Glomerular visceral epithelial cell (primary cell): ENCODE measurements around the gene TNS1.

Experiments used
- DNase-seq: peaks from one replicate; pipeline ENCODE4 v3.0.0-alpha.2; 2016; ENCODE audit errors: extremely low spot score

The TNS1 gene

GRCh38 chr2:217913436-217913835 is 89.4 kb downstream of the TNS1 start:
- no peak for DNase-seq

DNA sequence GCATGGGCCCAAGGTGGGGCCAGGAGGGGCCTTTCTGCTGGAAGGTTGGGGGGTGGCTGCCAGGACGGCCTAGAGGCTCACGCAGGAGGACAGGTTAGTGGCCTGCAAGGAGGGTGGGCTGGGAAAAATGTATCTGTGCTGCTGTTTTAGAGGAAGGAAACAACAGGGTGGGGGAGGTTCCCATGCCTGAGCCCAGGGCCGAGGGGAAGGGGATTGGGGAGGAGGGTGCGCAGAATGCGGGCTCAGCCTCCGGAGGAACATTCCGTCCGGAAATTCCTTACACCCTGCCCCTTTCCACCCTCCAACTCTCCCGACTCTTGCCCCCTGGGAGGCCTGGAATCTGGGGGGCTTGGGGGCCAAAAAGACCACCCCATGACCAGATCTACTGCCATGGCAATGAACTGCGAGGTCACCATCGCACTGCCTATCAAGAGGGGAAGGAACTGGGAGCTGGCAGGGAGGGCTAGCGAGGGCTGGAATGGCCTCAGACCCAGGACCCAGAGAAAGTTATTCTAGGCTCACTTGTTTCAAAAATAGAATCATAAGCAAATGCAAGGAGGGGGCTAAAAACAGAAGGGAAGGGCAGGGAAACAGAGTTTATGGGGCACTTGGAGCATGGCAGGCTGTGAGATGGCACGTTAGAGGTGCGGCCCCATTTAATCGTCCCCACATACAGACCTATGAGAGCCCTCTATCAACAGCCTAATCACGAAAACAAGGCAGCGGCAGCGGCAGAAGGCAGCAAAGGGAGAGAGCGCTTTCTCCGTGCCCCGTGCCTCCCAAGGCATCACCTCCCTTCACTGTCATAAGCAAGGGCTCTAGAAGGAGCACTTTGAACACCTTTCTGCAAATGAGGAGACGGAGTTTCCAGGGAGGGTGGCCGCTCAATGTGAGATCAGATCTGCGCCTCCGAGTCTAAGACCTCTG is 90.4 kb downstream of the TNS1 start:
- DNase-seq: no peak

DNA sequence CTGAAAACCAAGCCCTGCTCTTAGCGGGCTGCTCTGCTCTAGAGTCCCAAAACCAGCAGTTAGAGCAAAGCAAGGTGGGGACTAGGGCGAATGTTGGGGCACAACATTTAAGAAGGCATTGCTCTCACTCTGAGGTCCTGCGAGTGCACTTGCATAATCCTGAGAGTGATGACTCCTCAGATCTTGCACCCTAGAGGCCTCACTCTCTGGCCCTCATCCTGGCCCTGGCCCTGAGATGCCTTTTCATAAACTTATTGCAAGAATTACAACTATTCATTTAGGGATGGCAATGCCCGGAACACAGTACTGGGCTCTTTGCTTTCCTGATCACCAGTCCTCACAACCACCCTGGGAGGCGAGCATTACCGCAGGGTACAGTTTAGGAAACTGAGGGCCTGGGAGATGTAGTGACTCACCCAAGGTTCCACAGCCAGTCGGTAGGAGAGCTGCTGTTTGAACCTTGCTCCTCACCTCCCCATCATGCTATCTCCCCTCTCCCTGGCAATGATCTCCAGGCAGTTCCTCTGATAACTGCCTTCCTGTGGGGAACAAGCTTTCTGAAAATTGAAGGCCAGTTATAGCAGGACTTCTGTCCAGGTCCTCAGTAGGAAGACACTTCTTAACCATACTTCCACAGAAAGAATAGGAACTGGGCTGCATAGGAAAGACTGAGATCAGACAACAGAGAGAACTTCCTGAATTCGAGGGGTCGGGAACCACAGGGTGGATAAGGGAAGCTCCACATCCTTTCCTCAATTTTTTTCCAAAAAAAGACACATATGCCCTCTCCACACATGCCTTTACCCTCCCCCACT is 91.3 kb downstream of the TNS1 start:
- DNase-seq: no peak

DNA sequence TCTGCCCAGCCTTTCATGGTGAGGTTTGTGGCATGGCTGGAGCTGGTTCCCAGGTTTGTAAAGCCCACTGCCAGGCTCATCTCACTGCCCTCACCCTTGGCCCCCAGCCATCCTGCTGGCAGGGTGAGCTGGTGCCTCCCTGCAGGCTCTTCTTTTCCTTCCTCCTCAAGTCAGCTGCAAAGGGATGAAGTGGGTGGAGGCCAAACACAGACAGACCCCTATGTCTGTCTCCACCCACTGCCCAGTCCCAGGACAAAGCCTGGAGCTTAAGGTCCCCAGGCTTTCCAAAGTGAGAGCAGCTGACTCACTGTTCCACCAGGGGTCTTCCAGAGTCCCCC is 92.0 kb downstream of the TNS1 start:
- no peak for DNase-seq

DNA sequence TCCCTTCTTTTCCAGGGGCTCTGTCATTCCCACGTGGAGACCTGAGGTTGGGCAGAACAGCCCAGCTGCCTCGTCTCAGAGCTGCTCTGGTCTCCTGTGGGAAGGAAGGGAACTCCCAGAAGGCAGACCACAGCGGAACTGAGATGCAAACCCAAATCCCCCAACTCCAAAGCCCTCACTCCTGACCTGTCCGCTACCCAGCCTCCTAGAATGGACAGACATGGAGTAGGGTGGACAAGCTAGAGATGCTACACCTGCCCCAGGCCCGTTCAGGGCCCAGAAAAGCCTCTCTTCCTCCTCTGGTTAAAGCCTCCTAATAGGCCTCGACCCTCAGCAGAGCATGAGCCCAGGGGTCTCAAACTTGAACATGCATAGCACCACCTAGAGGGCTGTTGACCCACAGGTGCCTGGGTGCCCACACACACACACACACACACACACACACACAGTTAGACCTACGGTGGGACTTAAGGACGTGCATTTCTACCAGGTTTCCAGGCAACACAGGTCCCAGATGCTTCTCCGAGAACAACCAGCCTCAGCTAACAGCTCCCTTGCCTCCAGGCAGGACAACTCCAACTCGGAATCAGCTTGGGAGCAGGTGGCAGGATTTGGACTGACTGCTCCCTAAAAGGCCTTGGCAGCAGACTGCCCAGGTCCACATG is 93.5 kb downstream of the TNS1 start:
- no peak for DNase-seq

DNA sequence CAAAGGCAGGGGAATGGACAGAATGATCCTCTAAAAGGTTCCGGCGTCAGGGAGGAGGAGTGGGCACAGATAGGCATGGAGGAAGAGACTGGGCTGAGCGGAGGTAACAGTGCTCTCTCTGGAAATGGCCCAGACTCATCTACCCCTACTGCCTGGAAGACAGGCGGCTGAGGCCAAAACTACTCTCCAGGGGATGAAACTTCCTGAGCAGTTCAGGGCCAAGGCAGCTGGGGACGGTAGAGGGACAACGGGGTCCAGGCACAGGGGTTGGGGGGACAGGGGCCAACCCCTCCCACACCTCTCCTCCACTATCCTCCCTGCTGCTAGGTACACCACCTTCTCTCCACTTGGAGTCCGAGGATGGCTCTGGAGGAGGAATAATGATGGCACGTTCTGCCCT is 94.3 kb downstream of the TNS1 start:
- no peak for DNase-seq

DNA sequence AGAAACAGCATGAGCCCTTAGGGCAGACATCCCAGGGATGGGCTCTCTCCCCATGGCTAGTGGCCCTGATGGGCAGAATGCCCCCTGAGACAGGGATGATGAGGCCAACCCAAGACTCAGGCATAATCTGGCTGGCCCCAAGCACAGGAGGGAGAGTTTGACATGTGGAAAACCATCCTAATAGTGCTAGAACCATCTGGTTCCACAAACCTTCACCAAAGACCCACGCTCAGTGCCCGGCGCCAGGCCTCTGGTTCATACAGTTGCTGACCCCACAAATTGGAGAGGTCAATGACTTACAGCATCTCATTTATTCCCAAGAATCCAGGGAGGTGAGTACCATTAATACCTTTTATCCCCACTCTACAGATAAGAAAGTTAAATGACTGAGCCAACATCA is 95.5 kb downstream of the TNS1 start:
- no peak for DNase-seq

- DNase-seq: no peak
These were observed 96.0 kb downstream of the TNS1 start for GRCh38 chr2:217906798-217907197.

DNA sequence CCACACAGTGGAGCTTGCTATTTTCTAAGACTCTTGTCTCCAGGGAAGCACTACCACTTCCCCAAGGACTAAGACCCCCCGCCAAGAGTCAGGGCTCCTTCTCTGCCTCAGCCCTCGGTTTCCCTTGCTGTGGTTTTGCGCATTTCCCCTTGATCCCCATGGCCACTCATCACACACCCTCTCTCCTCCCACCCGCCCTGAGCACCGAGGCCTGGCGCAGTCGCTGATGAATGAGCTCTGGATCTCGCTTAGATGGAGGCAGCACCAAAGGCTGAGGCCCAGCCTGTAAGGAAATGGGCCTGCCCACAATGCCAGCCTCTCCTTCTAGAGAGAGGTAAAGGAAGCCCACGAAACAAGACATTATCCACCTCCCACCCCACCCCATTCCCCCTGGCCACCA is 96.9 kb downstream of the TNS1 start:
- DNase-seq: no peak

DNA sequence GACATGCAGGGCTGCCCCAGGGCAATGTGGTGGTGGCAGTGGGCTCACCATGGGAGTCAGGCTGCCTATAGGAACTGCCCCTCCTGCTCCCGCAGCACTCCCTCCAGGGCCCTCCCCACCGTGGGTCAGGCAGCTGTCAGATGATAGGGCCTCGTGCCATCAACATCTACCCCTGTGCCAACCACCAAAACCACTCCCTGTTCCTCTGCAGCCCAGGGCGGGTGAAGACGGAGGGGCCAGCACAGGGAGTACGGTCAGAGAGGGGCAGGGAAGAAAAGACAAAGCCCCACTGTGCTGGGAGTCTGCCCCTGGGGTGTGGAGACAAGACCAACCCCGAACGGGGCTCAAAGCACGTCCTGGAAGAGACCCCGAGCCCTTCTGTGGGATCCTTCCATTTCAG is 97.4 kb downstream of the TNS1 start:
- DNase-seq: no peak

DNA sequence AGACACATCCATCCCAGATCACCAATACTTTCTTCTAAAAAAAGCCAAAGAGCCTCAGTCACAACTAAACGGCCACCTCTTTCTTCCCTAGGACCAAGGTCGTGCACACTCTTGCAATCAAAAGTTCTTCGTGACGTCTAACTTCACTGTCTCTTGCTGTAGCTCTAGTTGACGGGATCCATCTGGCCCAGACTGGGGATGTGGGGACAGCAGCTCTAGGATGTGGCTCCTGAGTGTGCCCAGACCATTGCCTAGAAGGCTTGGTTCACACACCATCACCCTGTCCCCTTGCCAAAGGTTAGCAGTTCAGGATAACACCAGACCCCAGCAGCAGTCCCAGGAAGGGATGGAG is 98.2 kb downstream of the TNS1 start:
- no peak for DNase-seq

GRCh38 chr2:217903859-217904613 is 98.8 kb downstream of the TNS1 start:
- DNase-seq: no peak

DNA sequence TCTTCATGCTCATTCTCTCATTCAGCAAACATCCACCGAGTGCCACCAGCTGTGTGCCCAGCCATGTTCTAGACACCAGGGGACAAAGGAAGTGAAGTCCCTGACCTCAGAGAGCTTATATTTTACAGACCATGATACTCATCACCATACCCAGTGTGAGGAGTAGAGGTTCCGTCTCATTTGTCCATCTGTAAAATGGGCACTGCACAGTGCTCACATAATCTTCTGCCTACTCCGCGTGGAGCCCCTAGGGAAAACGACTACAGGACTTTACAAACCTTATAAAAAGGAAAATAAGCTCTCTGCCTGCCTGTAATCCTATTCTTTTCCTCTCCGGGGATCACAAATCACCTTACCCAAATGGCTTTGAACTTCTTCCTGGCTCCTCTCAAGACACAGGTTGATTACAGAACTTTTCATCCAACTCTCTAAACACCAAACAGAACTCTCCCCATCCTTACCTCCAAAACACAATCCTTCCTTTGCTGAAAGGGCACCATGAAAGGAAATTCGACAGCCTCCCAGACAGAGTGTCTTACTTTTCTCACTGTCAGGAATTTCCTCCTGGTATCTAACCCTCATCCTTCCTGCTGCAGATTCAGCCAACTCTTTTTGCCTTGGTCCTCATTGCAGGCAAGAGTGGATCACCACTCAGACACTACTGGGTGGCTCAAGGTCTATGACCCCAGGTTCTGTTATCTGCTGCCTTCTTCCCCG is 99.5 kb downstream of the TNS1 start:
- DNase-seq: no peak

GRCh38 chr2:217902379-217903141 is 100.2 kb downstream of the TNS1 start:
- peak; percentile 83 for DNase-seq

- DNase-seq: peak; percentile 81
These were observed 100.9 kb downstream of the TNS1 start for GRCh38 chr2:217901835-217902378.

DNA sequence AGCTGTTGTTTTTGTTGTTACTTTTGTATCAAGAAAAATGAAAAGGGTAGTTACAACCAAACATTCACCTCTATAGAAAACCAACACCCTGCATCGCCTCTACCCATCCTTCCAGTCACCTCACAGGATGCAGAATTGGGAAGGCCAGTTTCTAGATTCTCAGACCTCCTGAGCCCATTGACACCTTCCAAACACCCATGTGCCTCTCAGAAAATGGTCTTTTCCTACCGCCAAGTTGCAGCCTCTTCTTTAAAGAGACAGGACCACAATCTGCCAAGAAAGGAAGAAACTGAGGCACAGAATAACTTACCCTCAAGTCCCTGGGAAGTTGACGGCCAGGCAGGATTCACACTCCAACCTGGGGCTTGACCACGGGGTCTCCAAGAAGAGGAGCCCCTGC is 101.4 kb downstream of the TNS1 start:
- no peak for DNase-seq

DNA sequence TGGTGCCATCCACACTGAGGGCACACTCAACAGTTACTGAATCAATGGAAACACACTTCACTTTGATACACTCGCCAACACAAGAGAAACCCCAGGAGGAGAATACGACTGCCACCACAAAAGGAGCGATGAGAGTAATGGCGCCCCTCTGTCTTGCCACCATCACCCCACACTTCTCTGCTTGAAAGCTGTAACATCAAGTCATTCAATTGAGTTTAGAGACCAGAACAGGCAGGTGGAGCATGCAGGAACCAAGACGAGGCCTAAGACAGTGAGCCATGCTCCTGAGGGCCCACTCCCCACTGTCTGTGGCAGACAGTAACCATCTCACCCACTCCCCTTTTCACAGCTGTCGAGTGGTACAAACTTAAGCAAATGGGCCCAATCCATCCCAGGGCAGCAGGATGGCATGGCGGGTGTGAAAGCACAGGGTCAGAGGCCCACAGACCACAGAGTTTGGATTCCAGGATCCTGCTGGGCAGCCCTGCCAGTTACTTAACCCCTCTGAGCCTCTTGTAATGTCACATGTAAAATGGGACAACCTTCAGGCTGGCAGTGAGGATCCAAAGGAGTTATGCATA is 101.9 kb downstream of the TNS1 start:
- DNase-seq: no peak

GRCh38 chr2:217900010-217900779 is 102.6 kb downstream of the TNS1 start:
- no peak for DNase-seq
